Stimulated activated naive CD8-positive, alpha-beta T cell treated with anti-CD3 and anti-CD28 coated beads, Interleukin-15, Interleukin-2, amounts not matched to agents 100 U/mL and 50 U/mL, for 24 hours (primary cell): ENCODE results near the gene AOC3.
"Not testable (repeated sequence)": the region's sequence is repeated elsewhere in the genome, so short reads cannot be mapped to it uniquely, and the experiment has no call there.

ENCODE experiments used
- ATAC-seq: fragments of 150-1000 bp; cut with Tn5 transposase; one replicate; pipeline ENCODE4 v1.10.0; 2021
- DNase-seq: peaks from one replicate; pipeline ENCODE4 v3.0.0; 2021

The AOC3 gene

DNA sequence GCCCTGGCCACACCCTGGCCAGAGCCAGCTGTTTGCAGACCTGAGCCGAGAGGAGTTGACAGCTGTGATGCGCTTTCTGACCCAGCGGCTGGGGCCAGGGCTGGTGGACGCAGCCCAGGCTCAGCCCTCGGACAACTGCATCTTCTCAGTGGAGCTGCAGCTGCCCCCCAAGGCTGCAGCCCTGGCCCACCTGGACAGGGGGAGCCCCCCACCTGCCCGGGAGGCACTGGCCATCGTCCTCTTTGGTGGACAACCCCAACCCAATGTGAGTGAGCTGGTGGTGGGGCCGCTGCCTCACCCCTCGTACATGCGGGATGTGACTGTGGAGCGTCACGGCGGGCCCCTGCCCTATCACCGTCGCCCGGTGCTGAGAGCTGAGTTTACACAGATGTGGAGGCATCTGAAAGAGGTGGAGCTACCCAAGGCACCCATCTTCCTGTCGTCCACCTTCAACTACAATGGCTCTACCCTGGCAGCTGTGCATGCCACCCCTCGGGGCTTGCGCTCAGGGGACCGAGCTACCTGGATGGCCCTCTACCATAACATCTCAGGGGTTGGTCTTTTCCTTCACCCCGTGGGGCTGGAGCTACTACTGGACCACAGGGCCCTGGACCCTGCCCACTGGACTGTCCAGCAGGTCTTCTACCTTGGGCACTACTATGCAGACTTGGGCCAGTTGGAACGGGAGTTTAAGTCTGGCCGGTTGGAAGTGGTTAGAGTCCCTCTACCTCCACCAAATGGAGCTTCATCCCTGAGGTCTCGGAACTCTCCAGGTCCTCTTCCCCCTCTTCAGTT, 6.0 kb upstream of the AOC3 start:
- ATAC-seq (no peak), DNase-seq (no peak)

DNA sequence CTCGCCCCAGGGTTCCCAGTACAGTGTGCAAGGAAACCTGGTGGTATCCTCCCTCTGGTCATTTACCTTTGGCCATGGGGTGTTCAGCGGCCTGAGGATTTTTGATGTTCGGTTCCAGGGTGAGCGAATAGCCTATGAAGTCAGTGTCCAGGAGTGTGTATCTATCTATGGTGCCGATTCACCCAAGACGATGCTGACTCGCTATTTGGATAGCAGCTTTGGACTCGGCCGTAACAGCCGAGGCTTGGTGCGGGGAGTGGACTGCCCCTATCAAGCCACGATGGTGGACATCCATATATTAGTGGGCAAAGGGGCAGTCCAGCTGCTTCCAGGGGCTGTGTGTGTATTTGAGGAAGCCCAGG, 5.5 kb upstream of the AOC3 start:
- ATAC-seq = peak; percentile 3
- DNase-seq = no peak

DNA sequence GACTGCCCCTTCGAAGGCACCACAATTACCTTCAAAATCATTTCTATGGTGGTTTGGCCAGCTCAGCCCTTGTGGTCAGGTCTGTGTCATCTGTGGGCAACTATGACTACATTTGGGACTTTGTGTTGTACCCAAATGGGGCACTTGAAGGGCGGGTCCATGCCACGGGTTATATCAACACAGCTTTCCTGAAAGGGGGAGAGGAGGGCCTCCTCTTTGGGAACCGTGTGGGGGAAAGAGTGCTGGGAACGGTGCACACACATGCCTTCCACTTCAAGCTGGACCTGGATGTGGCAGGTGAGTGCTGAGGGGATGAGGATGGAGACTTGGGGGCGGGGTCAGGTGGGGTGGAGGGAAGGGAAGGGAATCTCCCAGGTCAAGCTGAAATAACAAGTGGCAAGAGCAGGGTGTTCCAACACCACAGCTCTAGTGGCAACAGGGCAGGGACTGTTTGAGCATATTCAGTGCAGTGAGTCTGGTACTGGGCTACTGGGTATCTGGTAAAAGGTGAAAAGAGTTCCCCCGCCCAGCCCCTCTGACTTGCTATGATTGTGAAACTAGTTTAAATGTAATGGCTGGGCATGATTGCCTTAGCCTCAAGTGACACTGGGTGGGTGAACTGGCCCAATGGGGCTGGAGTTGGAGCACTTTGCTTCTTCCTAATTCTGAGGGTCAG, 4.9 kb upstream of the AOC3 start:
- ATAC-seq (peak; percentile 88), DNase-seq (peak; percentile 73)

DNA sequence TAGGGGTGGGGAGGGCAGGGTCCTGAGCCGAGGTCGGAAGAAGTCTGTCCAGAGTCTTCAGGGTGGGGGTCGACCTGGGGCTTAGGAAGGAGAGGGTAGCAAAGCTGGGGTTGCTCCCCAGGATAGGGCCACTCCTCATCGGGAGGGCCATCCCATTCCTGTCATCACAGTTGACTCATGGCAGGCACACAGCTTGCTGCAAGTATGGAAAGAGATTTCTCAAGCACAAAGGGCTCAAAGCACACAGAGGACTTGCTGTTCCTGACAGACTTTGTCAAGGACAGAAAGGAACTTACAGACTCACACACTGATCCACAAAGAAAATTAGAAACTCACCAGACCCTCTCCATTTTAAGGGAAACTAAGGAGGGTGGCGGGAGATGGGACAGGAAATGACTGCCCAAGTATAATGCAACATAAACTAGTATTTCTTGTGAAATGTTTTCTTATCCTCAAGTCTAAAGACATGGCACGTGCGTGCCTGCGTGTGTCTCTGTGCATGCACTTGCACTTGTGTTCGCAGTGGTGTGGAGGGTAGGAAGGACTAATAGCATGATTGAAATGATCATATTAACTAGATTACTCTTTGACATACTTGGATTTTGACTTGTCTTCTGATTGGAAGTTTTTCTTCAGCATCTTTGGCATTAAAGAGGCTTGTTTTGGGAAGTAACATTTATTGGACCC, 4.3 kb upstream of the AOC3 start:
- DNase-seq (no peak), ATAC-seq (no peak)

DNA sequence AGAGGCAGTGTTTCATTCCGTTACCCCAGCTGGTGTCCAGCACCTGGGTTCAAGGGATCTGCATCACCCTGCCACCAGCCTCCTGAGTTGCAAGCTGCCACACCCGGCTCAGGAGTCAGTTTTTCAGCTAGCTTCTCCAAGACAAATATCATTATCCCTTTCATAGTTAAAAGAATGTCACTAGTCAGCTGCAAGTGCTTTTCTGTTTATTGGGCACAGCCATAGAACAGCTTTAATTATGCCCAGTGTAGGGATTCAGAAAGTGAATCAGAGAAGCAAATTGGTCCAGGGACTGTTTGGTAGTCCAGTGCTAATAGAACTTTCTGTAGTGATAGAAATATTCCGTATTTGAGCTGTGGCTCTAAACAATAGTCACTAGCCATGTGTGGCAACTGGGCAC, 2.9 kb upstream of the AOC3 start:
- ATAC-seq = no peak
- DNase-seq = no peak

DNA sequence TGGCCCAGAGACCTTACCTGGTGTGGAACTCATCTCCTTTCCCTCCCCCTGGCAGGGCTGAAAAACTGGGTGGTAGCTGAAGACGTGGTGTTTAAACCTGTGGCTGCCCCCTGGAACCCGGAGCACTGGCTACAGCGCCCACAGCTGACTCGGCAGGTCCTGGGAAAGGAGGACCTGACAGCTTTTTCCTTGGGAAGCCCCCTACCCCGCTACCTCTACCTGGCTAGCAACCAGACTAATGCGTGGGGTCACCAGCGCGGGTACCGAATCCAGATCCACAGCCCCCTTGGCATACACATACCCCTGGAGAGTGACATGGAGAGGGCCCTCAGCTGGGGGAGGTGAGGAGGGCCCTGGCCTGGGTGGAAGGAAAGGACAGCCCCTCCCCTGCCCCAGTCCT, 2.0 kb upstream of the AOC3 start:
- ATAC-seq = no peak
- no peak for DNase-seq

DNA sequence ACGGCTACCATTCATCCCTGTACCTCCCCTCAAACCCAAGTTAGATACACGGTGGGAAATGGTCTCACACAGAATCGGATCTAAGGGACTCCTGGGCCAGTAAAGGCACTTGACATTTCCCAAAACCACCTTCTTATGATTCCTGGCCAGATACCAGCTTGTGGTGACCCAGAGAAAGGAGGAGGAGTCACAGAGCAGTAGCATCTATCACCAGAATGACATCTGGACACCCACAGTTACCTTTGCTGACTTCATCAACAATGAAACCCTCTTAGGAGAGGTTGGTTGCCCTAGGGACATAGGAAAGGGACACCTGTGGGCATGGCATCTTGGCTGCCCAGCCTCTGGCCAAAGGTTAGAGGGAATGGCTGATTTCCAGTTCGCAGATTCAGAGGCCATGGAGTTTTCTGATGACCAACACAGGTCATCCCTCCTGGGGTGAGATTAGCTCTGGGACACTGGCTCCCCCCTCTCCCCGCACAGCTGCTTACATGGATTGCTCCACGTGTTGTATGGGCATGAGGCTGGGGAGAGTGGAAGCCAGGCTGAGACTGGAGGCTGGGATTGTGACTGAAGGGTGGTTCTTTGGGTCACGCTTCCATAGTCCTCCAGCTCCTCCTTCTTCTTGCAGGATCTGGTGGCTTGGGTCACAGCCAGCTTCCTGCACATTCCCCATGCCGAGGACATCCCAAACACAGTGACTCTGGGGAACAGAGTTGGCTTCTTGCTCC, 1.4 kb upstream of the AOC3 start:
- no peak for ATAC-seq
- DNase-seq = no peak

DNA sequence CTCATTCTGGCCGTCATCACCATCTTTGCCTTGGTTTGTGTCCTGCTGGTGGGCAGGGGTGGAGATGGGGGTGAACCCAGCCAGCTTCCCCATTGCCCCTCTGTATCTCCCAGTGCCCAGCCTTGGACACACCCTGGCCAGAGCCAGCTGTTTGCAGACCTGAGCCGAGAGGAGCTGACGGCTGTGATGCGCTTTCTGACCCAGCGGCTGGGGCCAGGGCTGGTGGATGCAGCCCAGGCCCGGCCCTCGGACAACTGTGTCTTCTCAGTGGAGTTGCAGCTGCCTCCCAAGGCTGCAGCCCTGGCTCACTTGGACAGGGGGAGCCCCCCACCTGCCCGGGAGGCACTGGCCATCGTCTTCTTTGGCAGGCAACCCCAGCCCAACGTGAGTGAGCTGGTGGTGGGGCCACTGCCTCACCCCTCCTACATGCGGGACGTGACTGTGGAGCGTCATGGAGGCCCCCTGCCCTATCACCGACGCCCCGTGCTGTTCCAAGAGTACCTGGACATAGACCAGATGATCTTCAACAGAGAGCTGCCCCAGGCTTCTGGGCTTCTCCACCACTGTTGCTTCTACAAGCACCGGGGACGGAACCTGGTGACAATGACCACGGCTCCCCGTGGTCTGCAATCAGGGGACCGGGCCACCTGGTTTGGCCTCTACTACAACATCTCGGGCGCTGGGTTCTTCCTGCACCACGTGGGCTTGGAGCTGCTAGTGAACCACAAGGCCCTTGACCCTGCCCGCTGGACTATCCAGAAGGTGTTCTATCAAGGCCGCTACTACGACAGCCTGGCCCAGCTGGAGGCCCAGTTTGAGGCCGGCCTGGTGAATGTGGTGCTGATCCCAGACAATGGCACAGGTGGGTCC, 607 bp downstream of the AOC3 start:
- not testable (repeated sequence) for DNase-seq, ATAC-seq

DNA sequence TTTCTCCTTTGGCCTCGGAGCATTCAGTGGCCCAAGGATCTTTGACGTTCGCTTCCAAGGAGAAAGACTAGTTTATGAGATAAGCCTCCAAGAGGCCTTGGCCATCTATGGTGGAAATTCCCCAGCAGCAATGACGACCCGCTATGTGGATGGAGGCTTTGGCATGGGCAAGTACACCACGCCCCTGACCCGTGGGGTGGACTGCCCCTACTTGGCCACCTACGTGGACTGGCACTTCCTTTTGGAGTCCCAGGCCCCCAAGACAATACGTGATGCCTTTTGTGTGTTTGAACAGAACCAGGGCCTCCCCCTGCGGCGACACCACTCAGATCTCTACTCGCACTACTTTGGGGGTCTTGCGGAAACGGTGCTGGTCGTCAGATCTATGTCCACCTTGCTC, 1.4 kb downstream of the AOC3 start:
- ATAC-seq (no peak), DNase-seq (no peak)

DNA sequence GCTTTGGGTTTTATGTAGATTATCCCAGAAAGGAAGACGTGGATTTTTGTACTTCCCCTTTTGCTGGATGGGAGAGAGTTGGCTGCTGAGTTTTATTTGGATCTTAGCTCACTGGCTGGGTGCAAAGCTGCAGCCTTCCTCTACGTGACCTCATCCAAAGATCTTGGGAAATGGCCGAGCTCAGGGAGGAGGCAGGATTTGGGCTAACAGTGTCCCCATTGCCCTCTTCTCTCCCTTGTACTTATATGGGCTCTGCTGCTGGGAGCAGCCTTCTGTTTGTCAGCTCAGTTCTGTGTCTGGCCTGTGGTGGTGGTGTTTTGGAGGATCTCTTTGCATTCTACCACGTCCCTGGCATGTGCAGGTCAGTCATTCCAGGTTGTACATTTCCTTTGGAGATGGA, 2.0 kb downstream of the AOC3 start:
- ATAC-seq (no peak), DNase-seq (no peak)

DNA sequence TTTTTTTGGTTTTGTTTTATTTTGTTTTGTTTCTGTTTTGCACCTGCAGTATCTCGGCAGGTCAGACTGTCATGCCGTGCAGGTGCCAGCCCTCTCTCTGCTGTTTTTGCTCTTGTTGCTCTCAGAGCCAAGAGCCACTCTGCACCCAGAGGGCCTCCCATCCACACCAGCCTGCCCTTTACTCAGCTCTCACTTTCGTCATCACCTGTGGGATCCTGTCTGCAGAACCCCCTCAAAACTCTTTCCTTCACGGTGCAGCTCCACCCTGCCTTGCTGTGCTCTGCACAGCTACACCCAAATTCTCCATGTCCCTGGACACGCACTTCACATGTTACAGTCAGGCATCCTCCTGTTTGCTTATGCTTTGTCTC, 2.6 kb downstream of the AOC3 start:
- ATAC-seq = no peak
- DNase-seq = no peak

DNA sequence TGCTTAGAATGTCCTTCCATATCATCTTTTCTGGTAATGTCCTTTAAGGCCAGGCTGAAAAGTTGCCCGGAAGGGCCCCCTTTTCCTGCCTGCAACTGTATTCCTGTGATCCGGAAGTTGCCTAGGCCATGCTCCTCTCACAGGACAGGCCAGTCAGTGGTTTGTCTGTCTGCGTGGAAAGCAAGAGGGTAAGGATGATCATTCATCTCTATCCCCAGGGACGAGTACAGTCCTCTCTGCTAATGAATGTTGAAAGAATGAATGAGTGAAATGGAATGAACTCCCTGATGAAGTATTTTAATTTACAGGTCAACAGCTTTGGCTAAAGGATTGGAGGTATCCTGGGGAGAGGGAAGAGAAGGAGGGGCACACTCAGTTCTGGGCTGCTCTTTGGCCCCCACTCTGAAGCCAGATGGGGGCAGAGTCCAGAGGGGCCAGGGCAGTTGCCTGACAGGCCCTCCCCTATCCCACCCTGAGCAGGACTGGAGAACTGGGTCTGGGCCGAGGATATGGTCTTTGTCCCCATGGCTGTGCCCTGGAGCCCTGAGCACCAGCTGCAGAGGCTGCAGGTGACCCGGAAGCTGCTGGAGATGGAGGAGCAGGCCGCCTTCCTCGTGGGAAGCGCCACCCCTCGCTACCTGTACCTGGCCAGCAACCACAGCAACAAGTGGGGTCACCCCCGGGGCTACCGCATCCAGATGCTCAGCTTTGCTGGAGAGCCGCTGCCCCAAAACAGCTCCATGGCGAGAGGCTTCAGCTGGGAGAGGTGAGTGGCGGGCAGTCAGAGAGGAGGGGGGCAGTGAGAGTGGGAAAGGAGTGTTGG, 3.2 kb downstream of the AOC3 start:
- no peak for DNase-seq
- no peak for ATAC-seq

DNA sequence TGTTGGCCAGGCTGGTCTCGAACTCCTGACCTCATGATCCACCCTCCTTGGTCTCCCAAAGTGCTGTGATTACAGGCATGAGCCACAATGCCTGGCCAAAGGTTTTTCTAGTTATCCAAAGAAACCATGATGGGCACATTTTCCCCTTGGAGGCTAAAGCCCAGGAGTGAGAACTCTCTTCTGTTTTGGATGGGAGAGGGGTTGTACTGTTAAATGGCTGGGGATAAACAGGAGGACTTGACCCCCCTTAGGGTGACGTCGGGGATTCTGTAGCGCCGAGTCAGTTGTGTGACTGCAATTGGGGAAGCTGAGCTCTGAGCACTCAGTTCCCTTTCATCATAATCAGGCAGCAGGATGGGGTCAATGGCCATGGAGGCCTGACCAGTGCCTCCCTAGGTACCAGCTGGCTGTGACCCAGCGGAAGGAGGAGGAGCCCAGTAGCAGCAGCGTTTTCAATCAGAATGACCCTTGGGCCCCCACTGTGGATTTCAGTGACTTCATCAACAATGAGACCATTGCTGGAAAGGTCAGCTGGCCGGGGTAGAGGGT, 4.1 kb downstream of the AOC3 start:
- DNase-seq (no peak), ATAC-seq (no peak)

DNA sequence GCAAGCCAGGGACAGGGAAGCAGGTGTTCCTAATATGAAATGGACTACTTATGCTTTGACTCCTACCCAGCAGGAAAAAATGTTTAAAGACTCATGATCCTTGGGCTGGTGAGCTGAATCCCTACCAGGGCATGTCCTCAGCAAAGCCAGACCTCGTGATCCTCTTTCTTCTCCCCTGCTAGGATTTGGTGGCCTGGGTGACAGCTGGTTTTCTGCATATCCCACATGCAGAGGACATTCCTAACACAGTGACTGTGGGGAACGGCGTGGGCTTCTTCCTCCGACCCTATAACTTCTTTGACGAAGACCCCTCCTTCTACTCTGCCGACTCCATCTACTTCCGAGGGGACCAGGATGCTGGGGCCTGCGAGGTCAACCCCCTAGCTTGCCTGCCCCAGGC, 5.1 kb downstream of the AOC3 start:
- not testable (repeated sequence) for ATAC-seq, DNase-seq

DNA sequence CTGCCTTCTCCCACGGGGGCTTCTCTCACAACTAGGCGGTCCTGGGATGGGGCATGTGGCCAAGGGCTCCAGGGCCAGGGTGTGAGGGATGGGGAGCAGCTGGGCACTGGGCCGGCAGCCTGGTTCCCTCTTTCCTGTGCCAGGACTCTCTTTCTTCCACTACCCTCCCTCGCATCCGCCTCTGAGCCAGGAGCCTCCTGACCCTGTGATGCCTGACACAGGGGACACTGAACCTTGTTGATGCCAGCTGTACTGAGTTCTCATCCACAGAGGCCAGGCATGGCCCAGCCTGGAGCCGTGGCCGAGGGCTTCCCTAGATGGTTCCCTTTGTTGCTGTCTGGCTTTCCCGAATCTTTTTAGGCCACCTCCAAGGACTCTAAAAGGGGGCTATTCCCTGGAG, 5.5 kb downstream of the AOC3 start:
- ATAC-seq, DNase-seq: not testable (repeated sequence)

DNA sequence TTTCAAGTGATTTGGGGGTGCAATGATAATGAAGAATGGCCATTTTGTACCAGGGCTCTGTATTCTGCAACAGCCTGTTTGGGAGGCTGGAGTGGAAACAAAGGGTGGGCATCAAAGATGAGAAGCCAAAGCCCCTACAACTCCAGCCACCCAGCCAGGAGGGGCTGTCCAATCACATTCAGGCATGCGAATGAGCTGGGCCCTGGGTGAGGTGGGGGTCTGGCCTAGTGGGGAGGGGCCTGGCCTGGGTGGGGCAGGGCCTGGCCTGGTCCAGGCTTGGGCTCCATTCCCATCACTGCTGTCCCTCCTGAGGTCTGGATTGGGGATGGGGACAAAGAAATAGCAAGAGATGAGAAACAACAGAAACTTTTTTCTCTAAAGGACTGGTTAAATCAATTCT, 6.4 kb downstream of the AOC3 start:
- DNase-seq = no peak

DNA sequence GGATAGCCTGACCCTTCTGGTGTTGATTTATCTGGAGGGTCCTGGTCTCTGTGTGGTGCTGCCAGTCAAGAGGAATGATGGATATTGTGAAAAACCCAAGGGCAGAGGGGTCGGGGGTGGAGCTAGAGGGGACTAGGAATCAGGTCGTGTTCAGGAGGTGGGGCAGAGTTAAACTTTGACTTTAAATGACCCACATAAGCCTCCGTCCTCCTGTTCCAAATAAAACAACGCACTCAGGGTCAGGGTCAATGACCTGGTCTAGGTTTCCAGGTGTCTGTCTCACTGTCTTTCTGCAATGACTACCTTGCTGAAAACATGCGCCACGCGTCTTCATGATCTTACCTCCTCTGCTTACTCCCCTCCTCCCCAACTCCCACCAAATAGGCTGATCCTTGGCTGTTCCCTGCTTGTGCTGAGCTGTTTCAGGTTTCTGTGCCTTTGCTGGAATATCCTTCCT, 14.7 kb downstream of the AOC3 start:
- ATAC-seq (no peak), DNase-seq (no peak)

More for the DNA sequence above, 6.4 kb downstream of the AOC3 start:
- no peak for ATAC-seq

DNA sequence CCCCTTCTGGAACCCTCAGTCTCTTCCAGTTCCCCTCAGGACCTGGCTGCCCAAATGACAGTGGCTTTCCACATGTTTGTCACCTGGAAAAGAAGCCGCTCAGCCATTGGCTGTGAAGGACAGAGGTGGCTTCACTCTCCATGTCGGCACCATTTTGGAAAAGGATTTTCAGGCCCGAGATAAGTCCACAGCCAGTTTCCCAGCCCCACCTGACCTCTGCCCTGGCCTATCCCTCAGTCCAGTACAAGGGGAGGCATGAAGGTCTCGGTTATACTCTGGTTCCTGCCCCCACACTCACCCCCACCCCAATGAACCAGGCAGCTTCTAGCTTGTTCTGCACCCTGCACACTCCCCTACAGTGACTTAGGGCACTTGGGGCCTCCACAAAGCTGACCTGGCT, 15.2 kb downstream of the AOC3 start:
- no peak for ATAC-seq
- no peak for DNase-seq

DNA sequence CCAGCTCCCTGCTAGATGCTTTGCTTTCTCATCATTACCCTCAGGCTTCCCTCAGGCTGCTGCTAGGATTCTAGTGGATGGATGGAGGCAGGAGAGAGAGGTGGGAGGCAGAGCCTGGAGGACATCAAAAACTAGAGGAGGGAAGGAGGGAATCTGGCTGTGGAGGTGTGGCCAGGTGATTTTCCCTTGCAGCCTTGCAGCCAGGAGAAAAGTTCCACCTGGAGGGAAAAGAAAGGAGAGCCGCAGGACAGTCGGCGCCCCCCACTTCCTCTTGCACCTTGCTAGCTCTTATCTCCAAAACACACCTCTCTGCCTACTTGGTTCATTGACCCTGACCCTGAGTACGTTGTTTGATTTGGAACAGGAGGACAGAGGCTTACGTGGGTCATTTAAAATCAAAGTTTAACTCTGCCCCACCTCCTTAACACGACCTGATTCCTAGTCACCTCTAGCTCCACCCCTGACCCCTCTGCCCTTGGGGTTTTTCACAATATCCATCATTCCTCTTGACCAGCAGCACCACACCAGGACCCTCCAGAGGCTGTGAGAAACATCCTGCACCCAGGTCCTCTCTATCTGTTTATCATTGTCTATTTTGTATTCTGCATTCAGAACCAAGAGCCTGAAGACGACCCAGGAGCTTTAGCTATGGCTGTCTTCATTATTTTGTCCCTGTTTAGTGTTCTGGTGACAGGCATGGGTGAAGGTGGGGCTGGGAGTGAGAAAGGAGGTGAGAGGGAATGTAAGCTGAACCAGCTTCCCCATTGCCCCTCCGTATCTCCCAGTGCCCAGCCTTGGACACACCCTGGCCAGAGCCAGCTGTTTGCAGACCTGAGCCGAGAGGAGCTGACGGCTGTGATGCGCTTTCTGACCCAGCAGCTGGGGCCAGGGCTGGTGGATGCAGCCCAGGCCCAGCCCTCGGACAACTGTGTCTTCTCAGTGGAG, 15.9 kb downstream of the AOC3 start:
- DNase-seq = no peak
- ATAC-seq = no peak
